Measurements from ENCODE around the gene BTRC. TPM values are rescaled to one million over a fixed set of nuclear protein-coding genes. Genes with fewer than 3 reads are reported as not detected.

Gene BTRC
- polyA plus RNA-seq, 3 donors: 2.8 to 4.3 (median 3.1) TPM

GRCh38 chr10:101438881-101439391, 85.0 kb downstream of the BTRC start:
- no peaks in the 10 kb centered on the region for H3K9me3 ChIP-seq (replicated peaks in 1 of 2; ENCODE audit: control insufficient read depth in 1 of 2, insufficient read depth in 1 of 2, low read length in 2 of 2)
- H3K4me3 ChIP-seq (replicated peaks in 1 of 3; ENCODE audit: low read depth in 2 of 3, low read length in 3 of 3): no peak overlapping the region
- H3K79me2 ChIP-seq (ENCODE audit: insufficient read depth, low read length): no peaks in the 10 kb centered on the region
- TF ChIP-seq, protein P1, sequence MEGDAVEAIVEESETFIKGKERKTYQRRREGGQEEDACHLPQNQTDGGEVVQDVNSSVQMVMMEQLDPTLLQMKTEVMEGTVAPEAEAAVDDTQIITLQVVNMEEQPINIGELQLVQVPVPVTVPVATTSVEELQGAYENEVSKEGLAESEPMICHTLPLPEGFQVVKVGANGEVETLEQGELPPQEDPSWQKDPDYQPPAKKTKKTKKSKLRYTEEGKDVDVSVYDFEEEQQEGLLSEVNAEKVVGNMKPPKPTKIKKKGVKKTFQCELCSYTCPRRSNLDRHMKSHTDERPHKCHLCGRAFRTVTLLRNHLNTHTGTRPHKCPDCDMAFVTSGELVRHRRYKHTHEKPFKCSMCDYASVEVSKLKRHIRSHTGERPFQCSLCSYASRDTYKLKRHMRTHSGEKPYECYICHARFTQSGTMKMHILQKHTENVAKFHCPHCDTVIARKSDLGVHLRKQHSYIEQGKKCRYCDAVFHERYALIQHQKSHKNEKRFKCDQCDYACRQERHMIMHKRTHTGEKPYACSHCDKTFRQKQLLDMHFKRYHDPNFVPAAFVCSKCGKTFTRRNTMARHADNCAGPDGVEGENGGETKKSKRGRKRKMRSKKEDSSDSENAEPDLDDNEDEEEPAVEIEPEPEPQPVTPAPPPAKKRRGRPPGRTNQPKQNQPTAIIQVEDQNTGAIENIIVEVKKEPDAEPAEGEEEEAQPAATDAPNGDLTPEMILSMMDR (IDR thresholded peaks at IDR 0.05): no peak
- no peaks in the 10 kb centered on the region for H3K36me3 ChIP-seq (replicated peaks in 1 of 2; ENCODE audit: control insufficient read depth in 1 of 2, insufficient read depth in 2 of 2, low read length in 2 of 2)
- peaks cover 5 to 6% of the 10 kb centered on the region in 2 donors for H3K4me1 ChIP-seq (ENCODE audit: control insufficient read depth in 1 of 2, insufficient read depth in 2 of 2, low read length in 2 of 2)
- no peak overlapping the region for H2AFZ ChIP-seq (ENCODE audit: insufficient read depth, low read depth, low read length, poor library complexity, severe bottlenecking)
- no peaks in the 10 kb centered on the region for H3K27me3 ChIP-seq (ENCODE audit: control insufficient read depth in 2 of 2, insufficient read depth in 2 of 2, low read length in 2 of 2)
- H3K9ac ChIP-seq (ENCODE audit: insufficient read depth, low read length, poor library complexity, severe bottlenecking): no peak overlapping the region
- H3K4me2 ChIP-seq (replicated peaks; ENCODE audit: extremely low read depth, low read length, poor library complexity, severe bottlenecking): no peak overlapping the region
- intact Hi-C loops (cut with micrococcal nuclease): no loop called here
- no peak overlapping the region for H3K27ac ChIP-seq (ENCODE audit: low read depth in 1 of 2, low read length in 2 of 2)
- H3K27me3 Mint-ChIP-seq (ENCODE audit: low read depth in 3 of 3): no peaks in the 10 kb centered on the region
- WGBS (ENCODE audit: insufficient coverage): 100% methylated on average over 2 of the region's 5 CpGs
- peaks cover 0 to 6% of the 10 kb centered on the region in 2 donors for H3K36me3 Mint-ChIP-seq
- H3K4me3 Mint-ChIP-seq: no peak overlapping the region
- no peak overlapping the region for H3K27ac Mint-ChIP-seq
- DNase-seq: no peak
- H4K20me1 ChIP-seq (ENCODE audit: insufficient read depth, low read length): peaks cover 4% of the 10 kb centered on the region
- peaks cover 7% of the 10 kb centered on the region for H3K4me1 Mint-ChIP-seq
- H3K9me3 Mint-ChIP-seq: peaks cover 0 to 3% (median 0%) of the 10 kb centered on the region in 7 donors

- Mint-ChIP-seq H3K36me3 (no peaks in the 10 kb centered on the region), H3K4me1 (peaks cover 3% of the 10 kb centered on the region), H3K27me3 (ENCODE audit: low read depth in 3 of 3) (no peaks in the 10 kb centered on the region), H3K27ac (no peak overlapping the region), H3K4me3 (no peak overlapping the region), H3K9me3 (peaks cover 0 to 3% (median 0%) of the 10 kb centered on the region in 7 donors)
- Histone ChIP-seq H4K20me1 (ENCODE audit: insufficient read depth, low read length) (peaks cover 4% of the 10 kb centered on the region), H3K4me1 (ENCODE audit: control insufficient read depth in 1 of 2, insufficient read depth in 2 of 2, low read length in 2 of 2) (no peaks in the 10 kb centered on the region), H3K9ac (ENCODE audit: insufficient read depth, low read length, poor library complexity, severe bottlenecking) (no peak overlapping the region), H3K27ac (ENCODE audit: low read depth in 1 of 2, low read length in 2 of 2) (no peak overlapping the region), H3K27me3 (ENCODE audit: control insufficient read depth in 2 of 2, insufficient read depth in 2 of 2, low read length in 2 of 2) (no peaks in the 10 kb centered on the region), H3K36me3 (replicated peaks in 1 of 2; ENCODE audit: control insufficient read depth in 1 of 2, insufficient read depth in 2 of 2, low read length in 2 of 2) (no peaks in the 10 kb centered on the region), H3K4me2 (replicated peaks; ENCODE audit: extremely low read depth, low read length, poor library complexity, severe bottlenecking) (no peak overlapping the region), H3K79me2 (ENCODE audit: insufficient read depth, low read length) (no peaks in the 10 kb centered on the region), H2AFZ (ENCODE audit: insufficient read depth, low read depth, low read length, poor library complexity, severe bottlenecking) (no peak overlapping the region), H3K9me3 (replicated peaks in 1 of 2; ENCODE audit: control insufficient read depth in 1 of 2, insufficient read depth in 1 of 2, low read length in 2 of 2) (no peaks in the 10 kb centered on the region), H3K4me3 (replicated peaks in 1 of 3; ENCODE audit: low read depth in 2 of 3, low read length in 3 of 3) (no peak overlapping the region)
- TF ChIP-seq, protein P1 (IDR thresholded peaks at IDR 0.05): peak; percentile 33
- peak in 2 of 3 donors; percentile 6 for DNase-seq
- WGBS (ENCODE audit: insufficient coverage): 75% methylated on average over 4 of the region's 17 CpGs
- intact Hi-C loops (cut with micrococcal nuclease): loop anchor here in 1 of 2 donors (10.0 kb wide), 1 partner anchor 227 kb away; no protein-coding TSS in a partner anchor
Measured at GRCh38 chr10:101441541-101442455, 87.8 kb downstream of the BTRC start.
